Measurements from ENCODE around the gene HELT.

Gene HELT

DNA sequence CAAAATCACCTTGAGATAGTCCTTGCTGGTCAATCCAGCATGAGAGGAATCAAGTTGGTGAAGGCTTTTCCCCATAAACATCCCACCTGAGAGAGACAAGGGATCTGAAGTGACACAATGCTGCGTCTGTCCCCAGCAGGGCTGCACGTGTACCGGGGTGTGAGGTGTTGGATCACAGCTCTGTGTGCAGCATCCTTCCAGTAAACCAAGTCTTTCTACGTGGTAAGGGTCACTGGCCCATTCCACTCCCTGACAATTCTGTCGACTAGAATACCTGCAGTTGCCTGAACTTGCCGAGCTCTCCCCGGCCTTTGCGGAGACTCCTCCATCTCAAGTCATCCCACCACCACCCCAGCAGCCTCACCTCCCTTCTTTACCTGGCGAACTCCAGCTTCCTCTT lies 14.8 kb downstream of the HELT start:
- TF ChIP-seq, protein P1, sequence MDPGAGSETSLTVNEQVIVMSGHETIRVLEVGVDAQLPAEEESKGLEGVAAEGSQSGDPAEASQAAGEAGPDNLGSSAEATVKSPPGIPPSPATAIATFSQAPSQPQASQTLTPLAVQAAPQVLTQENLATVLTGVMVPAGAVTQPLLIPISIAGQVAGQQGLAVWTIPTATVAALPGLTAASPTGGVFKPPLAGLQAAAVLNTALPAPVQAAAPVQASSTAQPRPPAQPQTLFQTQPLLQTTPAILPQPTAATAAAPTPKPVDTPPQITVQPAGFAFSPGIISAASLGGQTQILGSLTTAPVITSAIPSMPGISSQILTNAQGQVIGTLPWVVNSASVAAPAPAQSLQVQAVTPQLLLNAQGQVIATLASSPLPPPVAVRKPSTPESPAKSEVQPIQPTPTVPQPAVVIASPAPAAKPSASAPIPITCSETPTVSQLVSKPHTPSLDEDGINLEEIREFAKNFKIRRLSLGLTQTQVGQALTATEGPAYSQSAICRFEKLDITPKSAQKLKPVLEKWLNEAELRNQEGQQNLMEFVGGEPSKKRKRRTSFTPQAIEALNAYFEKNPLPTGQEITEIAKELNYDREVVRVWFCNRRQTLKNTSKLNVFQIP (CRISPR knock-in tag; IDR thresholded peaks at IDR 0.05; ENCODE audit: borderline replicate concordance, low read depth): no peak
- TF ChIP-seq PPARA (CRISPR knock-in tag; IDR thresholded peaks at IDR 0.05; ENCODE audit: borderline replicate concordance) (no peak), ESRRG (CRISPR knock-in tag; IDR thresholded peaks at IDR 0.05) (no peak), BACH2 (CRISPR knock-in tag; IDR thresholded peaks at IDR 0.05; ENCODE audit: borderline replicate concordance) (no peak), ZNF70 (CRISPR knock-in tag; IDR thresholded peaks at IDR 0.05) (no peak), PATZ1 (CRISPR knock-in tag; IDR thresholded peaks at IDR 0.05; ENCODE audit: borderline replicate concordance) (no peak), ZFP3 (CRISPR knock-in tag; IDR thresholded peaks at IDR 0.05) (no peak), OSR1 (CRISPR knock-in tag; IDR thresholded peaks at IDR 0.05) (no peak), ZC3H10 (CRISPR knock-in tag; IDR thresholded peaks at IDR 0.05) (no peak), CREB5 (CRISPR knock-in tag; IDR thresholded peaks at IDR 0.05; ENCODE audit: low read depth) (no peak)
- no peak for ATAC-seq

GRCh38 chr4:185033950-185034349 lies 15.7 kb downstream of the HELT start:
- ATAC-seq: no peak
- TF ChIP-seq BACH2 (CRISPR knock-in tag; IDR thresholded peaks at IDR 0.05; ENCODE audit: borderline replicate concordance) (no peak), ZNF70 (CRISPR knock-in tag; IDR thresholded peaks at IDR 0.05) (no peak), GLIS3 (CRISPR knock-in tag; IDR thresholded peaks at IDR 0.05) (no peak), ZFP30 (CRISPR knock-in tag; IDR thresholded peaks at IDR 0.05) (no peak), ARNTL (CRISPR knock-in tag; IDR thresholded peaks at IDR 0.05; ENCODE audit: borderline replicate concordance, low read depth) (no peak), RARB (CRISPR knock-in tag; IDR thresholded peaks at IDR 0.05) (no peak), CSRNP3 (CRISPR knock-in tag; IDR thresholded peaks at IDR 0.05) (no peak), SNAI2 (CRISPR knock-in tag; IDR thresholded peaks at IDR 0.05) (no peak), OSR1 (CRISPR knock-in tag; IDR thresholded peaks at IDR 0.05) (no peak), TOX (CRISPR knock-in tag; IDR thresholded peaks at IDR 0.05; ENCODE audit: borderline replicate concordance) (no peak), ZNF565 (CRISPR knock-in tag; conservative IDR thresholded peaks at IDR 0.05; ENCODE audit: low read depth) (no peak), PPARA (CRISPR knock-in tag; IDR thresholded peaks at IDR 0.05; ENCODE audit: borderline replicate concordance) (no peak)

DNA sequence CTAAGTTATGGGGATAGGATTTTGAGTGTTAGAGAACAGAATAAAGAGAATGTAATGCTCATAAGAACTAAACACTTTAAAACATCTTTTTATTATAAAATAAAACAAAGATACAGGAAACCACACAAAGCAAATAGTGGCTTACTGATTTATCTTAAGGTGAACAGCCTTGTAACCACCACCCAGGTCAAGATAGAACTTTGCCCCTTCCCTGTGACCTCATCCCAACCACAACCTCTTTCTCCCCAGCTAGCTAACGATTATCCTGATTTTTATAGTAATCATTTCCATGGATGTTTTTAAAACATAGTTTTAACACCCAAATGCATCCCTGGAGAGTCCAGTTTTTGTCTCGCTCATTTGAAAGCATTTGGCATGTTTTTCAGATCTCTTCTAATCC lies 17.0 kb downstream of the HELT start:
- ATAC-seq: no peak
- TF ChIP-seq PPARA (CRISPR knock-in tag; IDR thresholded peaks at IDR 0.05; ENCODE audit: borderline replicate concordance) (no peak), OSR1 (CRISPR knock-in tag; IDR thresholded peaks at IDR 0.05) (no peak), PATZ1 (CRISPR knock-in tag; IDR thresholded peaks at IDR 0.05; ENCODE audit: borderline replicate concordance) (no peak), TCF4 (CRISPR knock-in tag; IDR thresholded peaks at IDR 0.05; ENCODE audit: borderline replicate concordance) (no peak), TSHZ2 (CRISPR knock-in tag; IDR thresholded peaks at IDR 0.05) (no peak), ZC3H10 (CRISPR knock-in tag; IDR thresholded peaks at IDR 0.05) (no peak), CSDC2 (CRISPR knock-in tag; IDR thresholded peaks at IDR 0.05) (no peak), ZNF565 (CRISPR knock-in tag; conservative IDR thresholded peaks at IDR 0.05; ENCODE audit: low read depth) (no peak), ARNTL (CRISPR knock-in tag; IDR thresholded peaks at IDR 0.05; ENCODE audit: borderline replicate concordance, low read depth) (no peak), SNAI2 (CRISPR knock-in tag; IDR thresholded peaks at IDR 0.05) (no peak), ZNF8 (CRISPR knock-in tag; IDR thresholded peaks at IDR 0.05) (no peak), ZFP30 (CRISPR knock-in tag; IDR thresholded peaks at IDR 0.05) (no peak), RARB (CRISPR knock-in tag; IDR thresholded peaks at IDR 0.05) (no peak), TOX (CRISPR knock-in tag; IDR thresholded peaks at IDR 0.05; ENCODE audit: borderline replicate concordance) (no peak), CSRNP3 (CRISPR knock-in tag; IDR thresholded peaks at IDR 0.05) (no peak), ZFP3 (CRISPR knock-in tag; IDR thresholded peaks at IDR 0.05) (no peak)
- TF ChIP-seq, protein P1 (CRISPR knock-in tag; IDR thresholded peaks at IDR 0.05; ENCODE audit: borderline replicate concordance, low read depth): no peak
